H1 (cell line): ENCODE data around the gene KCNQ1. TPM values are rescaled to one million over a fixed set of nuclear protein-coding genes. Genes with fewer than 3 reads are reported as not detected.

Experiments
- CBX8 ChIP-seq: fragments of 300-800, 300-1000 bp; sonication (generic); IDR thresholded peaks from 2 replicates; pipeline ENCODE4 v1.7.1; 2016; ENCODE audit warnings: low read depth, low read length, borderline replicate concordance
- TBP ChIP-seq: IDR thresholded peaks from 2 replicates; pipeline ENCODE4 v1.6.1; 2011; ENCODE audit warnings: low read depth, low read length, improper control_type of control experiment
- polyA plus RNA-seq, 7 experiments: library from polyadenylated mRNA; depleted of rRNA in 3 of 7; stranded (reverse) in 5 of 7; unstranded in 2 of 7; fragments of >200 nt in 5 of 7; fragments of 200-250 nt in 2 of 7; gene quantifications; 1 replicate in 5 of 7; 2 replicates in 1 of 7; 4 replicates in 1 of 7; pipeline versions ENCODE4 v1.2.1 to v1.2.3, GENCODE V29; 2011 to 2013; ENCODE audit warnings: missing spikeins in 2 of 7, mixed read lengths in 2 of 7
- total RNA-seq: library from RNA; stranded (reverse); fragmentation: NEBNext Ultra II Directional; extraction: Animal tissue kit (Norgen Biotek cat#: 25700); gene quantifications from 2 replicates; pipeline ENCODE4 v1.2.1, GENCODE V29; 2021

KCNQ1 gene
- total and polyA plus RNA-seq, 2 of the 8 experiments (the other 6 are each of a cell fraction or from before 2014, with no cell fraction given): 1.9 to 2.0 TPM

GRCh38 chr11:2864901-2865300, 420.1 kb downstream of the KCNQ1 start (continued):
- TF ChIP-seq CBX8: no peak
- TF ChIP-seq TBP: no peak
